ENCODE data around the gene PHLDA3. TPM values are rescaled to one million over a fixed set of nuclear protein-coding genes. Genes with fewer than 3 reads are reported as not detected.
A peak's percentile ranks its signal among the peaks of the same experiment; 100 is the strongest.
"Not testable (repeated sequence)": the region's sequence is repeated elsewhere in the genome, so short reads cannot be mapped to it uniquely, and the experiment has no call there.

Gene PHLDA3
- total RNA-seq, 1 donor from 2014 or later: 21.2 TPM

GRCh38 chr1:201493757-201494617, 25.0 kb upstream of the PHLDA3 start:
- peak; percentile 47 for DNase-seq (ENCODE audit: low spot score, unreplicated experiment)
- peaks cover 34% of the 10 kb centered on the region for H3K4me1 Mint-ChIP-seq (ENCODE audit: low read depth)
- H3K4me3 Mint-ChIP-seq (ENCODE audit: low read depth): peak overlapping the region; percentile 63
- peaks cover 2% of the 10 kb centered on the region for H3K36me3 Mint-ChIP-seq (ENCODE audit: insufficient read depth)
- H3K9me3 Mint-ChIP-seq (ENCODE audit: low read depth): no peaks in the 10 kb centered on the region
- TF ChIP-seq CTCF (IDR thresholded peaks at IDR 0.05; ENCODE audit: unreplicated experiment): no peak
- peak overlapping the region; percentile 98 for H3K27ac Mint-ChIP-seq
- H3K27me3 Mint-ChIP-seq: no peaks in the 10 kb centered on the region

- not testable (repeated sequence) for DNase-seq (ENCODE audit: low spot score, unreplicated experiment); H3K4me3 Mint-ChIP-seq (ENCODE audit: low read depth); H3K9me3 Mint-ChIP-seq (ENCODE audit: low read depth); H3K27me3 Mint-ChIP-seq; H3K36me3 Mint-ChIP-seq (ENCODE audit: insufficient read depth)
- Mint-ChIP-seq H3K4me1 (ENCODE audit: low read depth) (peaks cover 32% of the 10 kb centered on the region), H3K27ac (peak overlapping the region; percentile 98)
Measured at GRCh38 chr1:201493026-201493656, 24.2 kb upstream of the PHLDA3 start.

- Mint-ChIP-seq H3K4me3 (ENCODE audit: low read depth) (no peak overlapping the region), H3K9me3 (ENCODE audit: low read depth) (no peaks in the 10 kb centered on the region), H3K27ac (peak overlapping the region; percentile 62), H3K36me3 (ENCODE audit: insufficient read depth) (peaks cover 2% of the 10 kb centered on the region), H3K27me3 (no peaks in the 10 kb centered on the region), H3K4me1 (ENCODE audit: low read depth) (peaks cover 32% of the 10 kb centered on the region)
- DNase-seq (ENCODE audit: low spot score, unreplicated experiment): no peak
- TF ChIP-seq CTCF (IDR thresholded peaks at IDR 0.05; ENCODE audit: unreplicated experiment): no peak
Measured at GRCh38 chr1:201491896-201492511, 23.0 kb upstream of the PHLDA3 start.

GRCh38 chr1:201490708-201491131, 21.7 kb upstream of the PHLDA3 start:
- Mint-ChIP-seq H3K9me3 (ENCODE audit: low read depth) (no peaks in the 10 kb centered on the region), H3K36me3 (ENCODE audit: insufficient read depth) (peaks cover 2% of the 10 kb centered on the region), H3K27ac (no peak overlapping the region), H3K4me1 (ENCODE audit: low read depth) (peaks cover 21% of the 10 kb centered on the region), H3K27me3 (no peaks in the 10 kb centered on the region), H3K4me3 (ENCODE audit: low read depth) (no peak overlapping the region)
- no peak for TF ChIP-seq CTCF (IDR thresholded peaks at IDR 0.05; ENCODE audit: unreplicated experiment)
- DNase-seq (ENCODE audit: low spot score, unreplicated experiment): no peak

- Mint-ChIP-seq H3K36me3 (ENCODE audit: insufficient read depth) (peaks cover 2% of the 10 kb centered on the region), H3K27ac (no peak overlapping the region), H3K4me1 (ENCODE audit: low read depth) (peaks cover 17% of the 10 kb centered on the region), H3K9me3 (ENCODE audit: low read depth) (no peaks in the 10 kb centered on the region), H3K4me3 (ENCODE audit: low read depth) (no peak overlapping the region), H3K27me3 (no peaks in the 10 kb centered on the region)
- TF ChIP-seq CTCF (IDR thresholded peaks at IDR 0.05; ENCODE audit: unreplicated experiment): no peak
- no peak for DNase-seq (ENCODE audit: low spot score, unreplicated experiment)
Measured at GRCh38 chr1:201489643-201490261, 20.8 kb upstream of the PHLDA3 start.
